OCI-LY1 (cell line): Measurements from ENCODE around the gene MZT1.

Experiments
- CTCF ChIP-seq: fragments of 200-600 bp; sonication (generic), shearing (Covaris generic); IDR thresholded peaks from 2 replicates; pipeline ENCODE4 v1.5.1; 2017; ENCODE audit warnings: mild to moderate bottlenecking, antibody characterized with exemption, low read length, moderate library complexity, mixed read lengths
- EZH2 ChIP-seq: fragments of 200-600 bp; sonication (generic), shearing (Covaris generic); IDR thresholded peaks from 2 replicates; pipeline ENCODE4 v1.8.0; 2017; ENCODE audit warnings: borderline replicate concordance, mixed run types, mild to moderate bottlenecking, antibody characterized with exemption, low read length, moderate library complexity, mixed read lengths

GRCh38 chr13:72716776-72717175, 10.7 kb downstream of the MZT1 start:
- TF ChIP-seq CTCF (no peak), EZH2 (no peak)
